Gastrocnemius medialis (tissue), 4 donors: Measurements from ENCODE around the gene MTURN. TPM values are rescaled to one million over a fixed set of nuclear protein-coding genes. Genes with fewer than 3 reads are reported as not detected.

Experiments
- ATAC-seq, 2 donors: fragments of 150-250 bp; one replicate each; pipeline ENCODE4 v1.9.1; 2016
- DNase-seq, 2 donors: peaks; one replicate each; pipeline ENCODE4 v3.0.0-alpha.2; 2019
- H3K27ac ChIP-seq, 4 donors: fragments of 200-600 bp; sonication (generic); 1 replicate in 1 of 4; 2 replicates in 3 of 4; pipeline ENCODE4 v1.5.1; 2016 to 2018; ENCODE audit warnings: mild to moderate bottlenecking in 2 of 4, moderate library complexity in 1 of 4
- H3K27me3 ChIP-seq, 3 donors: fragments of 200-600 bp; sonication (generic) in 2 of 3; 1 replicate in 1 of 3; 2 replicates in 2 of 3; pipeline versions ENCODE4 v1.5.1 to v1.6.0; 2016 to 2019; ENCODE audit warnings: mild to moderate bottlenecking in 1 of 3, moderate library complexity in 1 of 3
- H3K36me3 ChIP-seq, 2 donors: fragments of 200-600 bp; sonication (generic) in 1 of 2; one replicate each; pipeline ENCODE4 v1.5.1; 2017 to 2018
- H3K4me1 ChIP-seq, 2 donors: fragments of 200-600 bp; sonication (generic) in 1 of 2; one replicate each; pipeline ENCODE4 v1.5.1; 2016 to 2017; ENCODE audit warnings: mild to moderate bottlenecking in 2 of 2
- H3K4me3 ChIP-seq, 4 donors: fragments of 200-600 bp; sonication (generic) in 3 of 4; 1 replicate in 1 of 4; 2 replicates in 3 of 4; pipeline ENCODE4 v1.5.1; 2016 to 2019; ENCODE audit warnings: mild to moderate bottlenecking in 2 of 4
- H3K9me3 ChIP-seq, 3 donors: fragments of 200-600 bp; sonication (generic) in 2 of 3; 1 replicate in 1 of 3; 2 replicates in 2 of 3; pipeline ENCODE4 v1.5.1; 2016 to 2019
- POLR2A ChIP-seq, 2 donors: fragments of 450-650 bp; IDR thresholded peaks; one replicate each; pipeline ENCODE4 v1.6.1; 2017; ENCODE audit warnings: antibody characterized with exemption in 2 of 2, mild to moderate bottlenecking in 2 of 2, moderate library complexity in 2 of 2
- in situ Hi-C, 4 donors: fragments of 200-750 bp; cut with MboI; loops; one replicate each; pipeline versions ENCODE4 v1.15.0 to v1.8.0; 2017; ENCODE audit warnings: low sequenced_read_pairs in 4 of 4
- intact Hi-C: fragments of 100-400 bp; cut with DNase I; formaldehyde crosslinking; loops from one replicate; pipeline ENCODE4 v1.15.1; 2023; ENCODE audit warnings: low total_unique reads
- total RNA-seq, 4 donors: library from RNA; depleted of rRNA; stranded (reverse); fragments of >200 nt; gene quantifications; one replicate each; pipeline versions ENCODE4 v1.1.0 to v1.2.3, GENCODE V29; 2016
- TF ChIP-seq, protein P1 (sequence below), 5 experiments: fragments of 450-650 bp in 3 of 5; fragments of 200-600 bp in 2 of 5; sonication (generic) in 2 of 5; IDR thresholded peaks in 4 of 5; conservative IDR thresholded peaks in 1 of 5; 1 replicate in 4 of 5; 2 replicates in 1 of 5; pipeline ENCODE4 v1.5.1; 2016 to 2019; ENCODE audit warnings: antibody characterized with exemption in 5 of 5, mild to moderate bottlenecking in 3 of 5, moderate library complexity in 3 of 5

The MTURN gene
- total RNA-seq, 4 donors from 2014 or later, result 32.9 to 81.9 (median 44.7) TPM

- Histone ChIP-seq H3K4me1 (peaks cover 13 to 26% of the 10 kb centered on the region in 2 donors), H3K9me3 (no peaks in the 10 kb centered on the region), H3K27ac (peak overlapping the region; percentile 78 to 95 (median 88)), H3K27me3 (no peaks in the 10 kb centered on the region), H3K36me3 (no peaks in the 10 kb centered on the region), H3K4me3 (peak overlapping the region; percentile 46 to 88 (median 78))
- intact Hi-C loops, result loop anchor here (1.0 to 2.0 kb wide), 3 partner anchors 17 to 108 kb away; partner anchors contain the start of gene FKBP14
- ATAC-seq, result peak in 1 of 2 donors; percentile 4
- in situ Hi-C loops, result no loop called here
- TF ChIP-seq, protein P1, sequence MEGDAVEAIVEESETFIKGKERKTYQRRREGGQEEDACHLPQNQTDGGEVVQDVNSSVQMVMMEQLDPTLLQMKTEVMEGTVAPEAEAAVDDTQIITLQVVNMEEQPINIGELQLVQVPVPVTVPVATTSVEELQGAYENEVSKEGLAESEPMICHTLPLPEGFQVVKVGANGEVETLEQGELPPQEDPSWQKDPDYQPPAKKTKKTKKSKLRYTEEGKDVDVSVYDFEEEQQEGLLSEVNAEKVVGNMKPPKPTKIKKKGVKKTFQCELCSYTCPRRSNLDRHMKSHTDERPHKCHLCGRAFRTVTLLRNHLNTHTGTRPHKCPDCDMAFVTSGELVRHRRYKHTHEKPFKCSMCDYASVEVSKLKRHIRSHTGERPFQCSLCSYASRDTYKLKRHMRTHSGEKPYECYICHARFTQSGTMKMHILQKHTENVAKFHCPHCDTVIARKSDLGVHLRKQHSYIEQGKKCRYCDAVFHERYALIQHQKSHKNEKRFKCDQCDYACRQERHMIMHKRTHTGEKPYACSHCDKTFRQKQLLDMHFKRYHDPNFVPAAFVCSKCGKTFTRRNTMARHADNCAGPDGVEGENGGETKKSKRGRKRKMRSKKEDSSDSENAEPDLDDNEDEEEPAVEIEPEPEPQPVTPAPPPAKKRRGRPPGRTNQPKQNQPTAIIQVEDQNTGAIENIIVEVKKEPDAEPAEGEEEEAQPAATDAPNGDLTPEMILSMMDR (IDR thresholded peaks at IDR 0.05 in 4 of 5, conservative IDR thresholded peaks at IDR 0.05 in 1 of 5), result no peak
- TF ChIP-seq POLR2A (IDR thresholded peaks at IDR 0.05), result no peak
- DNase-seq, result no peak
Observed at GRCh38 chr7:30133736-30134610, 813 bp upstream of the MTURN start.

DNA sequence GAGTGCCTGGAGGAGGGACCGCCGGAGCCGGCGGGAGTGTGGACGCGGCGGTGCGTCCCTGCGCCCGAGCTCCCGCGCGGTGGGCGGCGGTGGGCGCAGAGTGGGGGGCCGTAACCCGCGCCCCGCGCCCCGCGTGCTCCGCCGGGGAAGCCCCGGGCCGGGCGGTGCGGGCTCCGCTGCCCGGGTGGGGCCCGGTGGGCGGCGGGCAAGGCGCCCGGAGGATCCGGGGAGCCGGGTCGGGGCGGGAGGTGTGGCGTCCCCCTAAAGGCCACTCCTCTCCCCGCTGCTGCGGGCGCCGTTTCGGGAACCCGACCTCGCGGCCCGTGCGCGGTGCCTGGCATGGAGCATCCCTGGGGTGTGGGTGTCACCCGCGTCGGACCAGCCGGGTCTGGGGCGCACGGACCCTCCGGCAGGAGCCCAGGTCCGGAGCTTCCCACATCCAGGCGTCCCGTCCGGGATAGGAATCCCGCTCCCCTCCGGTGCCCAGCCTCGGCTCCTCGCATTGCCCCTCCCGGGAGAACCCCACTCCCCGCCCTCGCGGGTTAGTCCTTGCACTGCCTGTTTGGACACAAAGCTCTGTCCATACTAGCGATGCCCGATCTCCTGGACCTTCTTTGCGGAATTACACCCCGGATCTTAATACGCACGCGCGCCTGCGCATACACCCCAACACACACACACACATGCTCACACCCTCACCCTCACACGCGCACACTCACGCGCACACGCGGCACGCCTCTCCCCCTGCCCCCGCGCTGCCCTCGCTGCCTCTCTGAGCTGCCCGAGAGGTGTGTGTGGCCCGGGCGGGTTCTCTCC, 723 bp downstream of the MTURN start:
- in situ Hi-C loops (no loop called here), intact Hi-C loops (loop anchor here (2.0 kb wide), 2 partner anchors 19 to 37 kb away; no protein-coding TSS in a partner anchor)
- H3K27me3 ChIP-seq, result no peaks in the 10 kb centered on the region
- H3K4me1 ChIP-seq, result peaks cover 13 to 35% of the 10 kb centered on the region in 2 donors
- no peaks in the 10 kb centered on the region for H3K36me3 ChIP-seq
- no peak for TF ChIP-seq POLR2A (IDR thresholded peaks at IDR 0.05)
- TF ChIP-seq, protein P1 (IDR thresholded peaks at IDR 0.05 in 4 of 5, conservative IDR thresholded peaks at IDR 0.05 in 1 of 5), result no peak
- H3K27ac ChIP-seq, result peak overlapping the region; percentile 74 to 95 (median 88)
- H3K9me3 ChIP-seq, result no peaks in the 10 kb centered on the region
- peak; percentile 35 to 47 for DNase-seq
- peak; percentile 40 for ATAC-seq
- H3K4me3 ChIP-seq, result peak overlapping the region; percentile 83 to 88 (median 86)

- no peak for TF ChIP-seq POLR2A (IDR thresholded peaks at IDR 0.05)
- TF ChIP-seq, protein P1 (IDR thresholded peaks at IDR 0.05 in 4 of 5, conservative IDR thresholded peaks at IDR 0.05 in 1 of 5), result no peak
- peak overlapping the region; percentile 74 to 95 (median 88) for H3K27ac ChIP-seq
- ATAC-seq, result no peak
Observed at GRCh38 chr7:30136117-30136731, 1.4 kb downstream of the MTURN start.

GRCh38 chr7:30136743-30137485, 2.1 kb downstream of the MTURN start:
- peaks cover 19 to 43% of the 10 kb centered on the region in 2 donors for H3K4me1 ChIP-seq
- in situ Hi-C loops, result no loop called here
- intact Hi-C loops, result no loop called here

More at GRCh38 chr7:30136117-30136731, 1.4 kb downstream of the MTURN start:
- Histone ChIP-seq H3K36me3 (no peaks in the 10 kb centered on the region), H3K27me3 (no peaks in the 10 kb centered on the region), H3K9me3 (no peaks in the 10 kb centered on the region), H3K4me1 (peaks cover 13 to 36% of the 10 kb centered on the region in 2 donors), H3K4me3 (peak overlapping the region; percentile 83 to 88 (median 86))
- intact Hi-C loops, result no loop called here
- in situ Hi-C loops, result no loop called here
- DNase-seq, result no peak

More at GRCh38 chr7:30136743-30137485, 2.1 kb downstream of the MTURN start:
- no peaks in the 10 kb centered on the region for H3K36me3 ChIP-seq
- ATAC-seq (no peak), DNase-seq (no peak)
- no peaks in the 10 kb centered on the region for H3K9me3 ChIP-seq
- H3K27me3 ChIP-seq, result no peaks in the 10 kb centered on the region
- TF ChIP-seq, protein P1 (IDR thresholded peaks at IDR 0.05 in 4 of 5, conservative IDR thresholded peaks at IDR 0.05 in 1 of 5), result no peak
- no peak for TF ChIP-seq POLR2A (IDR thresholded peaks at IDR 0.05)
- H3K4me3 ChIP-seq, result peak overlapping the region in 3 of 4 donors; percentile 83 to 88 (median 85)
- peak overlapping the region in 2 of 4 donors; percentile 15 to 84 for H3K27ac ChIP-seq
